Measurements from ENCODE around the gene MYO1E.

- no peak for TF ChIP-seq POLR2AphosphoS5 (IDR thresholded peaks at IDR 0.05; ENCODE audit: borderline replicate concordance, low read depth, low read length)
- no peak for TF ChIP-seq EZH2 (IDR thresholded peaks at IDR 0.05)
Observed at GRCh38 chr15:59311195-59311594, 61.5 kb downstream of the MYO1E start.
